Measurements from ENCODE around the gene IQGAP2.

IQGAP2 gene

DNA sequence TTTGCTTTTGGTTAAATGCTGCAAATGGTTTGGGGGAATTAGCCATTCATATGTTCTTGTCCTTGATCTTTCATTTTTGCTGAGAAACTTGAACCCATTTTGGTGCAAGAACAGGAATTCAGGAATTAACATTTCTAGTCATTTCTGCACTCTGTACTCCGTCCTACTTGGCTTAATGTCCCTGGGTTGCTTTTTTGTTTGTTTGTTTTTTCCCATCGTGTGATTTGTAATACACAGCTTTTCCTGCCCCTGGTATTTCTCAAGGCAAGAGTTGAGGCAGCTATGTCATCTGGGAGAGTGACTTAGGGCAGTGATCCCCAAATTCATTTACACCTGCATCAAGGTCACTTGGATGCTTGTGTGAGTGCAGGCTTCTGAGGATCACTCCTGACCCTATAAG lies 71.3 kb downstream of the IQGAP2 start:
- DNase-seq (ENCODE audit: low read depth in 2 of 3, low spot score in 1 of 3): no peak

DNA sequence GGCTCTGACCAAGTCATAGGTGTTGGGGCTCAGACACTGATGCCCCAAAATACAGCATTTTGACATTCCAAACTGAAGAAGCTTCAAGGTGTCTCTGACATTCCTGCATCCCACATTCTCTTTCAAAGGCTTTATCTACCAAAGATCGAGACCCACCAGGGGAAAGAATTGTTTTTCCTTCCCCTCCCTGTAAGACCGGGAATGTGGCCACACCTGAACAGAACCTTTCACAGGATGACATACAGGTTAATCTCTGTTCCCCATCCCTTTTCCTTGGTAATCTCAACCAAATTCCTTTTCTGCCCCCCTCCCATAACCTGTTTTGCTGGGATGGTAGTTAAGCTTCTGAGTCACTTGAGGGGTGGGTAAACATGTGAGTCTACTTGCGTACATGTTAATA lies 72.3 kb downstream of the IQGAP2 start:
- DNase-seq (ENCODE audit: low read depth in 2 of 3, low spot score in 1 of 3): no peak

DNA sequence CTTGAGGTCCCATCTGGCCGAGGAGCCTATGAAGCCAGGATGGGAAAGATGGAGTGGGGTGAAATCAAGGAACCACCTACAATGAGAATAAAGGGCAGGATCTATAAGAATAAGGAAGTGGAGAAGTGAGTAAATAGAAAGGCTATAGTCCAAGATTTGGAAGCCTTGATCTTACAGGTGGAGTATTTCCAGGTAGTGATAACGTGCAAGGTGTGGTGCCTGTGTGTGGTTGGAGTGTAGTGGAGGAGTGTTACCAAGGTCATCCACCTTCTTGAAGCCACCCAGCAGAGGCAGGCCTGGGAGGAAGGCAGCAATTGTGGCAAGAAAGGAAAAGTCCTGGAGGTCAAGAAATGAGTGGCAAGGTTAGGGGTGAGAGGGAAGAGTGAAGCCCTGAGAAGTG lies 72.9 kb downstream of the IQGAP2 start:
- no peak for DNase-seq (ENCODE audit: low read depth in 2 of 3, low spot score in 1 of 3)

DNA sequence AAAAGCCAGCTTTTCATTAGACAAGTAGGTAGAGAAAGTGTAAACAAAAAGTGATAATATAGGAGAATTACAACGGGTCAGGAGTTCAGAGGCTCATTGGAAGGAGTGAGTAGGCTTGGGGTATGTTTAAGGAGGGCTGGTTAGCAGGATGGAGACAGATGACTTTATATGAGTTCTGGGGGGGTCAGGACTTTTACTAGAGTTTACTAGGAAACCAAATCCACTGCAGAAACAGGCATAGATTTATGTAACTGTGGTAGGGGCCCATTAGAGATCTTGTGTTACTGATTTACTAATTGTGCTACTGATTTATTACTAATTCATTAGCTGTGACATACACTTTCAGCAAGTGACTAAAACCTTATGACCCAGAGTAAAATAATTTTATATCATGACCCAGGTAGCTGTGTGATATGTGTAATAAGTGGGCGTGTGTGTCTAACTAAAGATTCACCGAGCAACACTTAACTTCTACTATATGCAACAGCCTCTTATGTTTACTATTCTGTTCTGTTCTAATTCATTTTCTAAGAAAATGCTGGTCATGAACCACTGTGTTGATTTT lies 73.5 kb downstream of the IQGAP2 start:
- no peak for DNase-seq (ENCODE audit: low read depth in 2 of 3, low spot score in 1 of 3)

DNA sequence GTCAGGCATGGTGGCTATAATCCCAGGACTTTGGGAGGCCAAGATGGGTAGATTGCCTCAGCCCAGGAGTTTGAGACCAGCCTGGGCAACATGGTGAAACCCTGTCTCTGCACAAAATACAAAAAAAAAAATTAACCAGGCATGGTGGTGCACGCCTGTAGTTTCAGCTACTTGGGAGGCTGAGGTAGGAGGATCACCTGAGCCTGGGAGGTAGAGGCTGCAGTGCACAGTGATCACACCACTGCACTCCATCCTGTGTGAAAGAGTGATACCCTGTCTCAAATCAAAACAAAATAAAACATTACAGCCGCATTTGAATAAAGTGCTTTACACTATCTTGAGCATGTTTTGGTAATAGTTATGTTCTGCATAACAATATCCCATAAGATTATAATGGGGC lies 74.0 kb downstream of the IQGAP2 start:
- DNase-seq (ENCODE audit: low read depth in 2 of 3, low spot score in 1 of 3): no peak

DNA sequence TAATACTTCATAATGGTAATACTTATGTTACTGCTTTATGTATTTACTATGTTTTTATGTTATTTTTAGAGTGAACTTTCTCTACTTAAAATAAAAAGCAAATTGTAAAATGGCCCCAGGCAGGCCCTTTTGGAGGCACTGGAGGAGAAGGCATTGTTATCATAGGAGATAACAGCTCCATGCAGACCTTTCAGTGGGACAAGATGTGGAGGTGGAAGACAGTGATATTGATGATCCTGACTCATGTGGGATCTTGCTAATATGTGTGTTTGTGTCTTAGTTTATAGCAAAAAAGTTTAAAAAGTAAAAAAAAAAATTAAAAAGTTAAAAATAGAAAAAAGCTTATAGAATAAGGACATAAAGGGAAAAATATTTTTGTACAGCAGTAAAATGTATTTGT lies 74.5 kb downstream of the IQGAP2 start:
- no peak for DNase-seq (ENCODE audit: low read depth in 2 of 3, low spot score in 1 of 3)

DNA sequence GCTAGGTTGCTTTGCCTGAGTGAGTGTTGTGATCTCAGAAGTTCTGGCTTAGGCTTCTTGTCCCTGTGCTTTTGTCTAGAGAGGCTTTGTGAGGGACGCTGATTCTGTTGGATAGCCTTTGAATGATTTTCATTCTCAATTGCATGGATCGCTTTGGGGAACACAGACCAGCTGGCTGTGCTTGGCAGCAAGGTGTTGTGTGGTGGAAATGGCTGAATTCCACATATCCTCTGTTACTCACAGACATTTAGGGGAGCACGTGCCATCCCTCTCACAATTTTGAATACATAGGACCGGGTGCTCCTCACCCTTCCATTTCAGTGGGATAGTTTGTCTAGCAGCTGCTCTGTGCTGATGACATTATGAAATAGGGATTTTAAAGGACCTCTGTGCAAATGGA lies 76.2 kb downstream of the IQGAP2 start:
- DNase-seq (ENCODE audit: low read depth in 2 of 3, low spot score in 1 of 3): no peak

DNA sequence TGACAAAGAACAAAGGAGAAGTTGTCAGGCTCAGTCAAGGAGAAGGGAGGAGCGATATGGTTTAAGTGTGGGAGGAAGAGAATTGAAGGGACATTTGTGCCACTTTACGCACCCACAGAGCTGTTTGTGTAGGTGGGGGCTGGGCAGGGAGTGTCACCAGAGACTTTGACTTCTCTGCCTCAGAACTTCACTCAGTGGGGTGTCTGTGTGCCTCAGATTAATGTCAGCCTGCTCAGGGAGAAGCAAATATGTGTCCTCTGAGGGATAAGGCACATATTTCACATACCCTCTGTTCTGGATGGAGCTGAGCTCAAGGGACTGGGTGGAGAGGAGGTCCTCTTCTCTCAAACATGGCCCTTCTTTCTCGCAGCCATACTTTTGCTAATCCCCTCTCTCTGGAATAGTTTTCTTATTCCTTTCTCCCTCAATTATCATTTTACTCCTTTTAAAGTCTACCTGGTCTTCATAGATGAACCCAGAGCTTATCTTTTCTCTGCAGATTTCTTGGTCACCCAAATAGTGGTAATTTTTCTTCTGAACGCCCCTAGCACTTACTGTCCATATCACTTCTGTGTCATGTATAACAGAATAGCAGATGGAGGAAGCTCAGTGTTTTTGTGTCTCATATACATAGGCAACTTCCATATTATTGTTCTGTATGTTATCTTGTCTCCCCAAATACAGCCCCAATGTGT lies 77.0 kb downstream of the IQGAP2 start:
- no peak for DNase-seq (ENCODE audit: low read depth in 2 of 3, low spot score in 1 of 3)

DNA sequence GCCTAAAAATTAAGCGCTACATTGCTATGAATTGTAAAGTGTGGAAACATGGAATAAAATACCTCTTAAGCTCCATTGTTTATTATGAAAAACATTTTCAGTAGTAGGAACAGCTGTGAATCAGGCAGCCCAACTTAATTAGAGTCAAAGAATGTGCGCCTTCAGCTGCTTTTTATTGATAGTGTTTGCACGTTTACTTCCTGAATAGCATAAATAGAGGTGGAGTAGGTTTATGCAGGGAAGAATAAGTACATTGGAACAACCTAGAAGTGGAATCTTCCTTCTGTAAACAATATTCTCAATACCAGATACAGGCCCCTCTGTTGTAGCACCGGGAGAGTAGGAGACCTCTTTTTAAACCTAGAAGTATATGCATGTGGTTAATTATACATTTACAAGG lies 79.9 kb downstream of the IQGAP2 start:
- DNase-seq (ENCODE audit: low read depth in 2 of 3, low spot score in 1 of 3): no peak

DNA sequence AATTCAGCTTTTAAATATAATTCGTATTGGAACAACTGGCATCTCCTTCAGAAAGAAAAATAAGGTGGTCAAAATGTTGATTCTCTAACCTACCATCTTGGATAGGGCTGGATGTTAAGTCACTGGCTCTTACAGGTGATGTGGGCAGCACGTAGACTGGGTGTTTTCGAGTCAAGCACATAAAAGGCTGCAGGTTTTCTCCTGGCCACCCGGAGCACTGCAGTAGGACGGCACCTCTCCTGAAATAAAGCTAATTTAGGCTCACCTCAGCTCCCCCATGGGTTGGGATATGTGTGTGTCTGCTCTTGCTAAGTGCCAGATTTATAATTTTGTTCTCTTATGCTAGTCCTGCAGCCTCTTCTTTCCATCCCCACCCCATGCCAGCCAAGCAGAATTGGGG lies 80.3 kb downstream of the IQGAP2 start:
- no peak for DNase-seq (ENCODE audit: low read depth in 2 of 3, low spot score in 1 of 3)

DNA sequence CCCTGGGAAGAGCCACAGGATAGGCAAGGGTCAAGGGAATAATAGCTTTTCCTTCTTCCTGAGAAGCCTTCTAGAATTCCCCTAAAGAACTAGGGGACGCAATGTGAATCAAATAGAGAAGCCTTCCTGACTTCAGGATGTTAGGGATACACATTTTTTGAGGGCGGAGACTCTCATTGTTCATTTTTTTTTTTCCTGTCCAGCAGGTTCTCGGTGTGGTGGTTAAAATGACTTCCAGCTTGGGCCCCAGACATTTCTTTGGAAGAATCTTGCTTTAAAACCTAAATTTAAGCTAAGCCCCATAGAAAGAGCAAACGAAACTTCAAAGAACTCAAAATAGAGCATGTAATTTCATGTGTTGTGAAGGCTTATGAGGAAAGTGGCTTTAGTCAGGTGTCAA lies 80.8 kb downstream of the IQGAP2 start:
- DNase-seq (ENCODE audit: low read depth in 2 of 3, low spot score in 1 of 3): no peak

DNA sequence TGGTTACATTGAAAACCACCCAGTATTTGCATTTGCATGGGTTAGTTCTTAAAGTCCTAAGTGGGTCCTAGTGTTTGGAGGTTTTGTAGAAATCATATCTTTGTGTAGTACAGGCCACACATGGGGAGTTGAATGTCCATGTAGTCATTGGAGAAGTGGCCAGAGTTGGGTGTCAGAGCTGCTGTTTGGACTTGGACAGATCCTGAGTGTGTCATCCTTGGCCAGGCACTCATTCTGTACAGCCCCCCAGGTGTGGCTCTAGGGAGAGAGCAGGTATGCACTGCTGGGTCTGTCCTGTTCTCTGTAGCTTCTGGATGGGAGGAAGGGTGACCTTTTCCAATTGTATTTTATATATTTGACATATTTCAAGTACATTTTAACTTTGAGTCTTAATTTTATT lies 82.4 kb downstream of the IQGAP2 start:
- no peak for DNase-seq (ENCODE audit: low read depth in 2 of 3, low spot score in 1 of 3)

DNA sequence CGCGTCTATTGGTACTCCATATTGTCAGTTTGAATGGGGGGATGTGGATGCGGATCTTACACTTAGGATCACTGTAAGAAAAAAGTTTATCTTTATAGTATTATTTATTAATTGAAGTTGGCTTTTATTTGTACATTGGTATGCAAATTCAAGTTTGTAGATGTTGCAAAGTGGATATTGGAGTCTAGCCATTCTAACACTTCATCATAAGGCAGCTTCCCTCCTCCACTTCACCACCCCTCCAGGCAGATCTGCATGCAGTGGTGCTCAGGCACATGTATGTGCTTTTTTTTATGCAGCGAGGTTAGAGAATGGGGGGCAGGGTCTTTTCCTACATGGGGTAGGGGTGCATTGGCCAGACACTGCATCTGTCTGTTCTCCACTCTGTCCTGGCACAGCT lies 84.3 kb downstream of the IQGAP2 start:
- DNase-seq (ENCODE audit: low read depth in 2 of 3, low spot score in 1 of 3): no peak

DNA sequence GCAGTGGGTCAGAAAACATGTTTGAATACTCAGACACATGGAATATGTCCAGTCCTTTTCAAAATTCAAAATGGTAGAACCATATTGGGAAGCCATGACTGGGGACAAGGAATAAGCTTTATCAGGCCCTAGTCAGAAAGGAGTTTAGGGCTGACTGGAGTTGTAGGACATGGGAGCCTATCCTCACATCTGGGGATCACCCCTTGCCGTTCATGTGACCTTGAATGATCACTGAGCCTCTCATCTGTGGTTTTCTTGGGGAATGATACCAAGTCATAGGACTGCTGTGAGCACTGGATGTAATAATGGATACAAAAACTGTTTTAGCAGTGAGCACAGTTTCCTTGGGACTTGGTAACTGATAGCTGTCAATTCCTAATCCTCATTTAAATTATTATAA lies 84.7 kb downstream of the IQGAP2 start:
- no peak for DNase-seq (ENCODE audit: low read depth in 2 of 3, low spot score in 1 of 3)

DNA sequence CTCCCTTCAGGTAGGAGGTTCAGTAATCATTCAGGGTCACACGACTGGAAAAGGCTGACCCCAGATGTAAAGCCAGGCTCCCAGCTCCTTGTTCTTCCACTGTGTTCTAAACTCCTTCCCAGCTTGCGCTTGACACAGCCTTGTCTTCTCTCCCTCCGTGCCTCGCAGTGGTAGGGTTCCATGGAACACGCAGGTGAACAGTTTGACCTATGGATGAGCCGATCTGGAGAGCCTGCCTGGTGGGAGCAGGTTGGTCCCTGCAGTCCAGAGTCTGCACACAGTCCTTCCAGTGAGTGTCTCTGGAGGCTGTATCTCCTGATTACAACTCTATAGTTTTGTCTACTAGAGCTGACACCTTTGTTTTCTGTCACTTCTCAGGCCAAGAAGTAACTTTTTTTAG lies 85.9 kb downstream of the IQGAP2 start:
- DNase-seq (ENCODE audit: low read depth in 2 of 3, low spot score in 1 of 3): no peak

DNA sequence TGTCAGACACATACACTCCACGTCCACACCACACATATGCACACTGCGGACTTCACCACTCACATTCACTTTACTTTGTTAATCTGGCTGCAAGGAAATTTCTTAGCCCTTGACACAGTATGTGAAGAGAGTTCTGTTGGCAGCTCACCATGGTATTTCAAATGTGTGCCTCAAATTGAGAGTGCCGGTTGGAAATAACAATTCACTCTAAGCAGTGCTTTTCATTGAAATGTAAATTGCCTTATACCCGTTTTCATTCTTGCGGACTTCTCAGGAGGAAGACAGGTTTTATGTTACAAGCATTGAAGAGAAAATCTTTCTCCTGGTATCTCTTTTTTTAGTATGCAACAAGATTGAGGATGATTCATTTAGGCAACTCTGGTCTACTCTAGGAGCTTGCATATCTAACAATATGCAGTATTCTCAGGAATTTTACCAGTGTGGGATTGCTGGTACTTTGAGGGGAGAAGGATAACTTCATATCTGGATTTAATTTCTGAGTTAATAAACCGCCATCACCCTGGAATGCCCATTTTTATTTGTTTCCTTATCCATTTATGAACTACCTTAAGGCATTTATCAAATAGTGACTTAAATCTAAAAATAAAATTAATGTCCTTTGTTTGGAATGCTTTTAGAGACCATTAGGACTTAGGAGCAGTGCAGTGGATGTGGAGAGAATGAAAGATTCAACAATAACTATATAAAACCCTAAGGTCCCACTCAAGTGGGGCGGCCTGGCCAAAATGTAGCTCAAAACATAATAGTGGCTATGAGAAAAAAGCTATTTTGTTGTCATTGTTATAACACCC lies 87.0 kb downstream of the IQGAP2 start:
- no peak for DNase-seq (ENCODE audit: low read depth in 2 of 3, low spot score in 1 of 3)

DNA sequence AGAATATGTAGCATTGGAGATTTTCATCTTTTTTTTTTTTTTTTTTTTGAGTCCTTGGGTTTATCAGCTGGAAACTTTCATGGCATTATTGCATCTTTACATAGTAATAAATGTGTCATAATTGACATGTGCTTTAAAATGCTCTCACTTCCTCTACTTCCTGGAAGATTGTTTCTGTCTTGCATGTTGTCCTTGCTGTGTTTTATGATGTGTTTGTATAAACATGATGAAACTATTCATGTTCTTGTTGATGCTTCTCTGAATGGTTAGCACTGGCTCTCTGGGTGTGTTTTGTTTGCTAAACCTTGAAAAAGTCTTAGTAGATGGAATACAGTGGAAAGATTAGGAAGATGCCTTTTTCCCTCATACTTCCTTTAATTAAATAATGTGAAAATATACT lies 87.9 kb downstream of the IQGAP2 start:
- no peak for DNase-seq (ENCODE audit: low read depth in 2 of 3, low spot score in 1 of 3)

DNA sequence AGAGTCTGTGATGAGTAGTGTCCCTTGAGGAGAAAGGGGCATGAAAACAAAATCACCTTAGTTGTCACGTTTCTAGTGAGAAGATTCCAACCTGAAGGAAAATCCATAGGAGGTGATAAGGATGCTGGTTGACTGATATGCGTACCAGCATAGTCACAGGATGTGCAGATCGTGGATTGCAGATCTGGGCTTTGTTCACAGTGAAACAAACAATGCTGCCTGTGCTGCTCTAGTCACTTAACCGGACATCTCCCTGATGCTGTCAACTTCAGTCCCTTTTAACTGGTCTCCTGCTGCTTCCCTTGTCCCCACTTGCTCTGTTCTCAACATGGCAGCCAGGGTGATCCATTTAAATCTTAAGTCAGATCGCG lies 89.7 kb downstream of the IQGAP2 start:
- DNase-seq (ENCODE audit: low read depth in 2 of 3, low spot score in 1 of 3): no peak

DNA sequence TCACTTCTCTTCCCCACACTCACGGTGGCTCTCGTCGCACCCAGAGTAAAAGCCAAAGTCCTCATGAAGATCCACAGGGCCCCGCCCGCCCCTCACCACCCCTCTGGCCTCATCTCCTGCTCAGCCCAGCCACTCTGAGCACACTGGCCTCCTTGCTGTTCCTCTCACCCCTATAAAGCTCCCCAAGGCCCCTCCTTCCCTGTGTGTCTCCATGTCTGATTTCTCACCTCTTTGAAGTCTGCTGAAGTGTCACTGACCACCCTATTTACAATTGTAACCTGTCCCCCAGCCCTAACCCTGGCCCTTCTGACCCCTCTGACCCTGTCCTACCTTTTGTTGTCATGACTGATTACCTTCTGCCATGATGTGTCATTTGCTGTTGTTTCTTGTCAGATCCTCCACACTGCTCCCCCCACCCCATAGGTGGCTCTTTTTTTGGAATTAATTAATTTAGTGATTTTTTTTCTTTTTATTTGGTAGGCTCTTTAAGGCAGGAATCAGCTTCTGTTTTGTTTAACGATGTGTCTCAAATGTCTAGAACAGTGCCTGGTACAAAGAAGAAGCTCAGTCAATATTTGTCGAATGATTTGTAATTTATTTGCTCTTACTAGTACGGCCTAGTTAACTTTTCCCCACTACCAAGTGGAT lies 90.2 kb downstream of the IQGAP2 start:
- no peak for DNase-seq (ENCODE audit: low read depth in 2 of 3, low spot score in 1 of 3)

DNA sequence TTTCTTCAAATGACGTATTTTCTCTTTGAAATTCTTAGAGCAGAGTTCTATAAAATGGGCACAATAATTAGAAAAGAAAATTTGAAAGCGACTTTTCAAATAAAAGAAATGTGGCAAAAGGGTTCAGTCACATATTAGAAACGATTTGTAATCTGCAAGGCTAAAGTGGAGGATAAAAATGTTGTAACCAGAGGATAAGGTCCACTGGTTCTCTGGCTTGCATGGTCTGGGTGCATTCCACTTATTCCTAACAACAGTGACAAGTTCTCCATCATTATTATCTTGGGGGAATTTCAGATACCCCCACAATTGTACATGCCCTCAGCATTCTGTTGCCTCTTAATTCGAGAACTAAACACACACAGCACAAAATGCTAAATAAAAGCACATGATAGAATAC lies 91.1 kb downstream of the IQGAP2 start:
- DNase-seq (ENCODE audit: low read depth in 2 of 3, low spot score in 1 of 3): no peak

DNA sequence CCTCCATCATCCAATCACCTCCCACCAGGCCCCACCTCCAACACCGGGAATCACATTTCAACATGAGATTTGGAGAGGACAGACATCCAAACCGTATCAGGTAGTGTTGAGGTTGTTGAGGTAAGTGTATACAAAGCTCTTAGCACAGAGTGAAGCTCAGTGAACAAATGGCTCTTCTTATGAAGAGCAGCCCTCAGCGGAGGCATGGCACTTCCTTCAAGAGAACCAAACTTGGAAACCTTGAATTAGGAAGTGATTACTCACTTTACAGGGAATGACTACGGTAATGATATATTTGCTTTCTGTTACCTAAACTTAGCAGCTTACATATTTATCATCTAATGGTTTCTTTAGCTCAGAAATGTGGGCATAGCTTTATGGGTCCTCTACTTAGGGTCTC lies 92.8 kb downstream of the IQGAP2 start:
- no peak for DNase-seq (ENCODE audit: low read depth in 2 of 3, low spot score in 1 of 3)

DNA sequence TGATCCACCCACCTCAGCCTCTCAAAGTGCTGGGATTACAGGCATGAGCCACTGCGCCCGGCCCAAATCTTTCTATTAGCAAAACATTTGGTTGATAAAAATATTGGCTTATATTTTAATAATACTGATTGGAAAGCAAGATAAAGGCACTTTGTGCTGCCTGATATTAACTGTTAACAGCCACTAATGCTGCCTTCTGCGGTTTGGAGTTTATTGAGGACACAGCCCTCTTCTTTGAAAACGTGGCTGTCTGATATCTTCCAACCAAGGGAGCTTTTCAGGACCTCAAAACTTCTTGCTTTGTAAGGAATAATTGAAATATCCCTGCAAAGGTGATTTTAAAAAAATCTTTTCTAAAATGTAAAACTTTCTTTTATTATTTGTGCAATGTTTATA lies 94.0 kb downstream of the IQGAP2 start:
- no peak for DNase-seq (ENCODE audit: low read depth in 2 of 3, low spot score in 1 of 3)

All from stimulated activated CD4-positive, alpha-beta T cell treated with anti-CD3 and anti-CD28 coated beads, Interleukin-12 subunit alpha, Interleukin-12 subunit beta, amount 100 ng/mL, for 48 hours (primary cell).